Karpas-422 (cell line): ENCODE data around the gene RAPGEF2. TPM values are rescaled to one million over a fixed set of nuclear protein-coding genes. Genes with fewer than 3 reads are reported as not detected.

Source experiments
- DNase-seq: peaks from one replicate; pipeline ENCODE4 v3.0.0-alpha.2; 2015
- H2AFZ ChIP-seq: fragments of 200-600 bp; sonication (generic); 2 replicates; pipeline ENCODE4 v1.6.1; 2014; ENCODE audit warnings: antibody characterized with exemption, low read length, mixed read lengths
- H3K27ac ChIP-seq: fragments of 200-600 bp; sonication (generic); 2 replicates; pipeline ENCODE4 v1.5.1; 2014; ENCODE audit warnings: mild to moderate bottlenecking, low read length, moderate library complexity
- H3K27me3 ChIP-seq: fragments of 200-600 bp; sonication (generic); 2 replicates; pipeline ENCODE4 v1.6.1; 2014; ENCODE audit warnings: low read length, mixed read lengths
- H3K36me3 ChIP-seq: fragments of 200-600 bp; sonication (generic); 2 replicates; pipeline ENCODE4 v1.6.1; 2014; ENCODE audit warnings: low read length, mixed read lengths; ENCODE audit not compliant: insufficient read depth
- H3K4me1 ChIP-seq: fragments of 200-600 bp; sonication (generic); 2 replicates; pipeline ENCODE4 v1.6.1; 2014; ENCODE audit warnings: mild to moderate bottlenecking, low read length, mixed read lengths
- H3K4me2 ChIP-seq: fragments of 200-600 bp; sonication (generic); 2 replicates; pipeline ENCODE4 v1.6.1; 2014; ENCODE audit warnings: low read length, low read depth, mild to moderate bottlenecking; ENCODE audit not compliant: poor library complexity, severe bottlenecking
- H3K4me3 ChIP-seq: fragments of 200-600 bp; sonication (generic); 2 replicates; pipeline ENCODE4 v1.5.1; 2014; ENCODE audit warnings: mild to moderate bottlenecking, antibody characterized with exemption, low read length, mixed read lengths
- H3K79me2 ChIP-seq: fragments of 200-600 bp; sonication (generic); 2 replicates; pipeline ENCODE4 v1.6.1; 2014; ENCODE audit warnings: mild to moderate bottlenecking, low read length, mixed read lengths
- H3K9ac ChIP-seq: fragments of 200-600 bp; sonication (generic); 2 replicates; pipeline ENCODE4 v1.6.0; 2014; ENCODE audit warnings: low read length
- H3K9me2 ChIP-seq: fragments of 200-600 bp; sonication (generic), shearing (Covaris generic); replicated peaks from 2 replicates; pipeline ENCODE4 v1.6.0; 2014; ENCODE audit warnings: mild to moderate bottlenecking, low read length, moderate library complexity; ENCODE audit not compliant: insufficient read depth
- H3K9me3 ChIP-seq: fragments of 300-700, 200-600 bp; sonication (generic); 2 replicates; pipeline ENCODE4 v1.6.1; 2014; ENCODE audit warnings: low read length, mixed read lengths
- H4K20me1 ChIP-seq: fragments of 200-600 bp; sonication (generic); 2 replicates; pipeline ENCODE4 v1.6.1; 2014; ENCODE audit warnings: mild to moderate bottlenecking, antibody characterized with exemption, low read length, low read depth; ENCODE audit not compliant: insufficient read depth
- total RNA-seq: library from RNA; depleted of rRNA; stranded (reverse); fragments of >200 nt; shearing (Covaris generic); gene quantifications from 2 replicates; pipeline ENCODE4 v1.2.3, GENCODE V29; 2014; ENCODE audit warnings: low replicate concordance

RAPGEF2 gene
- total RNA-seq, 1 experiment from 2014 or later = 5.4 TPM

DNA sequence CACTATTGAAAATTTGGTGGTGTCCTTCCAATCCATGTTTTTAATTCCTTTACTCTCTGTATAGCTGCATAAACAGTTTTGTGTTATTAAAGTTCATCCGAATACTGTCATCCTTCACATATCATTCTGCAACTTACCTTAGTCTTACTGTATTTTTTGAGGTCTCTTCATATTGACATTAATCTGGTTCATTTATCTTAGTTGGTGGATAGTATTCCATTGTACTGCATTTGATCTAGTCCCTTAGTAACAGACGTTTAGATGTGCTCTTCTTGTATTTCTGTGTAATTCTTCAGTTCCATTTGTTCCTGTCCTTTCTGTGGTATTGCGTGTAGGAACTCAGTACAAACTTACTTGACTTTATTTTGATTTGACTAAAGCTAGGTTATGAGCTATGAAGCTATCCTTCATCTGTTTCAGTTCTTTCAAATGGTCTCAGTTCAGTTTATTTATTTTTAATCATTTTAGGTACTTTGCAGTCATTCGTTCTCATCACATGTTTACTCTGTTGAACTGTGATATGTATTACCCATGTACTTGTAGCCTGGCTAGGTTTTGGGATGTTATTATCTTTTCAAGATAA is 41.3 kb downstream of the RAPGEF2 start:
- no peak for DNase-seq
- Histone ChIP-seq H3K36me3 (no peaks in the 10 kb centered on the region), H3K4me3 (no peak overlapping the region), H3K79me2 (no peaks in the 10 kb centered on the region), H3K4me1 (no peaks in the 10 kb centered on the region), H4K20me1 (peaks cover 21% of the 10 kb centered on the region), H3K9me3 (no peaks in the 10 kb centered on the region), H3K27ac (no peak overlapping the region), H3K4me2 (no peak overlapping the region), H3K9ac (no peak overlapping the region), H3K27me3 (0 out of 2 replicates have a peak, but pooled peaks cover 2% of the 10 kb centered on the region), H3K9me2 (no peaks in the 10 kb centered on the region), H2AFZ (no peak overlapping the region)

GRCh38 chr4:159145318-159145991 is 42.6 kb downstream of the RAPGEF2 start:
- no peak overlapping the region for H2AFZ ChIP-seq
- H3K36me3 ChIP-seq = no peaks in the 10 kb centered on the region
- no peaks in the 10 kb centered on the region for H3K9me3 ChIP-seq
- no peaks in the 10 kb centered on the region for H3K9me2 ChIP-seq
- H3K4me1 ChIP-seq = no peaks in the 10 kb centered on the region
- H3K79me2 ChIP-seq = no peaks in the 10 kb centered on the region
- peaks cover 24% of the 10 kb centered on the region for H4K20me1 ChIP-seq
- no peak overlapping the region for H3K4me3 ChIP-seq
- no peak overlapping the region for H3K27ac ChIP-seq
- DNase-seq = no peak
- H3K4me2 ChIP-seq = no peak overlapping the region
- 0 out of 2 replicates have a peak, but pooled peaks cover 2% of the 10 kb centered on the region for H3K27me3 ChIP-seq
- H3K9ac ChIP-seq = no peak overlapping the region

- H3K4me2 ChIP-seq = no peak overlapping the region
- no peak overlapping the region for H3K9ac ChIP-seq
- no peaks in the 10 kb centered on the region for H3K36me3 ChIP-seq
- no peak for DNase-seq
- H3K4me3 ChIP-seq = no peak overlapping the region
- no peaks in the 10 kb centered on the region for H3K9me2 ChIP-seq
- no peaks in the 10 kb centered on the region for H3K4me1 ChIP-seq
- H3K27me3 ChIP-seq = 0 out of 2 replicates have a peak, but pooled peaks cover 2% of the 10 kb centered on the region
- H3K27ac ChIP-seq = no peak overlapping the region
- no peaks in the 10 kb centered on the region for H3K9me3 ChIP-seq
- H2AFZ ChIP-seq = no peak overlapping the region
- peaks cover 29% of the 10 kb centered on the region for H4K20me1 ChIP-seq
- H3K79me2 ChIP-seq = no peaks in the 10 kb centered on the region
Measured at GRCh38 chr4:159145992-159146330, 43.1 kb downstream of the RAPGEF2 start.

GRCh38 chr4:159146488-159146887 is 43.6 kb downstream of the RAPGEF2 start:
- no peak overlapping the region for H3K4me2 ChIP-seq
- H3K4me3 ChIP-seq = no peak overlapping the region
- 0 out of 2 replicates have a peak, but pooled peaks cover 2% of the 10 kb centered on the region for H3K27me3 ChIP-seq
- no peak overlapping the region for H2AFZ ChIP-seq
- H3K9me3 ChIP-seq = no peaks in the 10 kb centered on the region
- no peaks in the 10 kb centered on the region for H3K9me2 ChIP-seq
- H3K4me1 ChIP-seq = no peaks in the 10 kb centered on the region
- H3K36me3 ChIP-seq = no peaks in the 10 kb centered on the region
- H3K79me2 ChIP-seq = no peaks in the 10 kb centered on the region
- peaks cover 31% of the 10 kb centered on the region for H4K20me1 ChIP-seq
- no peak overlapping the region for H3K27ac ChIP-seq
- no peak overlapping the region for H3K9ac ChIP-seq
- DNase-seq = no peak

- Histone ChIP-seq H3K4me3 (no peak overlapping the region), H2AFZ (no peak overlapping the region), H4K20me1 (peaks cover 35% of the 10 kb centered on the region), H3K9me3 (no peaks in the 10 kb centered on the region), H3K9ac (no peak overlapping the region), H3K4me2 (no peak overlapping the region), H3K9me2 (no peaks in the 10 kb centered on the region), H3K79me2 (no peaks in the 10 kb centered on the region), H3K4me1 (no peaks in the 10 kb centered on the region), H3K36me3 (no peaks in the 10 kb centered on the region), H3K27me3 (0 out of 2 replicates have a peak, but pooled peaks cover 2% of the 10 kb centered on the region), H3K27ac (no peak overlapping the region)
- no peak for DNase-seq
Measured at GRCh38 chr4:159148441-159148840, 45.6 kb downstream of the RAPGEF2 start.

DNA sequence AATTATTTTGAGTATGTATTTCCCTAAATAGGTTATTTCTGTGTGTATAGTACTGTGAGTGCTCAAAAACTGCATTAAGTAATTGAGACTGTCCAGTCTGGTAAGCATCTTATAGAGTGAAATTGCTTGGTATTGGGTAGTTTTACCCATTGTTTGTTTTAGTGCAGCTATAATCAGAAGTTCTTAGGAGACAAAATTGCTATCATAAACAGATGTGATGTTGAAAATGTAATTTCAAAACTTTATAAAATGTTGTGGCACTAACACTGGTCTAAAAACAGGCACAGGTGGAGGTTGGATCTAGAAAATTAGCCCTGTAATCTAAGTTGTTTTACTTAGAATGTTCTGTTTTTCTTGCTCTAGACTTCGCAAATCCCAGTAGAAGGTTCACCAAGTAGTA is 46.8 kb downstream of the RAPGEF2 start:
- no peak for DNase-seq
- Histone ChIP-seq H2AFZ (no peak overlapping the region), H3K4me1 (no peaks in the 10 kb centered on the region), H3K27me3 (0 out of 2 replicates have a peak, but pooled peaks cover 2% of the 10 kb centered on the region), H3K4me3 (no peak overlapping the region), H3K27ac (no peak overlapping the region), H3K4me2 (no peak overlapping the region), H3K9ac (no peak overlapping the region), H3K9me2 (no peaks in the 10 kb centered on the region), H3K79me2 (no peaks in the 10 kb centered on the region), H4K20me1 (peaks cover 32% of the 10 kb centered on the region), H3K36me3 (no peaks in the 10 kb centered on the region), H3K9me3 (no peaks in the 10 kb centered on the region)

GRCh38 chr4:159150396-159150795 is 47.5 kb downstream of the RAPGEF2 start:
- no peaks in the 10 kb centered on the region for H3K79me2 ChIP-seq
- DNase-seq = no peak

DNA sequence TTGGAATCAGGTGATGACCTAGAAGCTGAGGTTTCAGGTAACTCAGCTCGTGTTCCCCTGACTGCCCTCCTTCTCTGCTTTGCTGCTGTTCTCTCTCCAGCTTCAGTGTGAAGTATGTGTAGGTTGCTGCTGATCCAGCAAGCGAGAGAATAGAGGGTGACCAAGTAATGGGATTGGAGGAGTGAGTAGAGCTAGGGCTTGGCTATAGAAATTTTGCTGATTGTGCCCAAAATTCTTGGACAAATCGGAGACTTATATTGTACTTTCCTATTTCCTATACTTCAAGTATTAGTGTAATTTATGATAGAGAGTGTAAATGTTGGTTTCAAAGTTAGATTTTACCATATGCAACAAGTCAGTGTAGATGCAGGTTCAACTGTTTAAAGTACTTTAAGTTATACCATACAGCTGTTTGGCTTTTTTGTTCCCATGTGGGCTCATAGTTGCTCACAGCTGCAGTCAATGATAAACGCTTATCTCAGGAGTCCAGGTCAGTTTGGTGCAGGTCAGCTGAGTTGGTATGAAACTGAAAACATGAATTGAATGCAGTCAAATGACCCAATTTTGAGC is 48.0 kb downstream of the RAPGEF2 start:
- H3K4me2 ChIP-seq = no peak overlapping the region
- no peaks in the 10 kb centered on the region for H3K36me3 ChIP-seq
- 0 out of 2 replicates have a peak, but pooled peaks cover 2% of the 10 kb centered on the region for H3K27me3 ChIP-seq
- no peak overlapping the region for H3K9ac ChIP-seq
- DNase-seq = no peak
- H3K4me3 ChIP-seq = no peak overlapping the region
- H4K20me1 ChIP-seq = peaks cover 40% of the 10 kb centered on the region
- no peaks in the 10 kb centered on the region for H3K9me3 ChIP-seq
- H3K79me2 ChIP-seq = no peaks in the 10 kb centered on the region
- no peaks in the 10 kb centered on the region for H3K9me2 ChIP-seq
- H3K27ac ChIP-seq = no peak overlapping the region
- H3K4me1 ChIP-seq = no peaks in the 10 kb centered on the region
- no peak overlapping the region for H2AFZ ChIP-seq

More at GRCh38 chr4:159150396-159150795, 47.5 kb downstream of the RAPGEF2 start:
- H4K20me1 ChIP-seq = peaks cover 38% of the 10 kb centered on the region
- H3K36me3 ChIP-seq = no peaks in the 10 kb centered on the region
- H3K27ac ChIP-seq = no peak overlapping the region
- no peak overlapping the region for H2AFZ ChIP-seq
- H3K9me3 ChIP-seq = no peaks in the 10 kb centered on the region
- no peak overlapping the region for H3K4me3 ChIP-seq
- H3K4me1 ChIP-seq = no peaks in the 10 kb centered on the region
- no peak overlapping the region for H3K4me2 ChIP-seq
- no peaks in the 10 kb centered on the region for H3K9me2 ChIP-seq
- H3K27me3 ChIP-seq = 0 out of 2 replicates have a peak, but pooled peaks cover 2% of the 10 kb centered on the region
- no peak overlapping the region for H3K9ac ChIP-seq
